Endothelial cell of umbilical vein (primary cell): ENCODE results near the gene ACSF3. TPM values are rescaled to one million over a fixed set of nuclear protein-coding genes. Genes with fewer than 3 reads are reported as not detected.

Source experiments
- BruUV-seq: library from RNA; stranded (reverse); fragments of 400-500 nt; replicated peaks from 2 replicates; lab custom pipeline; 2021; lab: Mats Ljungman, UMichigan
- CTCF ChIA-PET: fragments of 300-600, 350-600 bp; sonication (Branson Sonifier 250); formaldehyde crosslinking; loops from one replicate; lab custom pipeline; 2021; ENCODE audit warnings: antibody characterized with exemption, inconsistent platforms; lab: Charles Lee
- POLR2A ChIA-PET: fragments of 300-600, 350-600 bp; sonication (Branson Sonifier 250); formaldehyde crosslinking; loops from one replicate; lab custom pipeline; 2021; ENCODE audit warnings: antibody characterized with exemption, inconsistent platforms; lab: Charles Lee
- DNase-seq: peaks from one replicate; pipeline ENCODE4 v3.0.0-alpha.2; 2011; ENCODE audit warnings: low read depth, low spot score
- FAIRE-seq: peaks from 2 replicates; lab custom pipeline; 2011; peaks lifted over from hg19 to GRCh38; lab: Jason Lieb, UNC
- H2AFZ ChIP-seq: 2 replicates; pipeline ENCODE4 v1.6.0; 2012; ENCODE audit warnings: low read depth, low read length, control low read depth, inconsistent platforms
- H3K27ac ChIP-seq: 2 replicates; pipeline ENCODE4 v1.5.1; 2011; ENCODE audit warnings: low read depth, mild to moderate bottlenecking, control low read depth, low read length, moderate library complexity; ENCODE audit not compliant: insufficient read depth
- H3K27me3 ChIP-seq, 2 experiments: 2 replicates each; pipeline versions ENCODE4 v1.6.0 to v1.6.1; 2011; ENCODE audit warnings: low read length in 2 of 2, mixed read lengths in 1 of 2; ENCODE audit not compliant: control insufficient read depth in 2 of 2, insufficient read depth in 2 of 2
- H3K36me3 ChIP-seq, 2 experiments: 2 replicates in 1 of 2; 3 replicates in 1 of 2; pipeline ENCODE4 v1.5.1; 2011; ENCODE audit warnings: low read length in 2 of 2, mild to moderate bottlenecking in 1 of 2, moderate library complexity in 1 of 2; ENCODE audit not compliant: control insufficient read depth in 2 of 2, insufficient read depth in 2 of 2; ENCODE audit errors: extremely low read depth in 1 of 2
- H3K4me1 ChIP-seq: 3 replicates; pipeline ENCODE4 v1.5.1; 2011; ENCODE audit warnings: mild to moderate bottlenecking, low read length; ENCODE audit not compliant: control insufficient read depth, insufficient read depth; ENCODE audit errors: extremely low read depth
- H3K4me2 ChIP-seq: 2 replicates; pipeline ENCODE4 v1.6.1; 2011; ENCODE audit warnings: low read length, control low read depth, mixed read lengths; ENCODE audit not compliant: insufficient read depth
- H3K4me3 ChIP-seq, 3 experiments: fragments of 200-600 bp in 1 of 3; sonication (generic), shearing (Covaris generic) in 1 of 3; replicated peaks in 1 of 3; 2 replicates each; pipeline ENCODE4 v1.5.1; 2011 to 2016; ENCODE audit warnings: control low read depth in 3 of 3, low read length in 3 of 3, mild to moderate bottlenecking in 2 of 3, inconsistent platforms in 1 of 3, low read depth in 1 of 3, moderate library complexity in 1 of 3; ENCODE audit not compliant: insufficient read depth in 1 of 3
- H3K79me2 ChIP-seq: 2 replicates; pipeline ENCODE4 v1.6.0; 2012; ENCODE audit warnings: low read length, inconsistent platforms; ENCODE audit not compliant: control insufficient read depth, insufficient read depth
- H3K9ac ChIP-seq: replicated peaks from 2 replicates; pipeline ENCODE3; 2011; ENCODE audit warnings: low read length, control low read depth; ENCODE audit not compliant: insufficient read depth; ENCODE audit errors: extremely low read depth
- H3K9me1 ChIP-seq: replicated peaks from 3 replicates; pipeline ENCODE4 v1.6.0; 2011; ENCODE audit warnings: mild to moderate bottlenecking, low read length; ENCODE audit not compliant: control insufficient read depth, insufficient read depth; ENCODE audit errors: extremely low read depth
- H3K9me3 ChIP-seq: replicated peaks from 2 replicates; pipeline ENCODE4 v1.5.1; 2012; ENCODE audit warnings: low read length, inconsistent platforms; ENCODE audit not compliant: control insufficient read depth, insufficient read depth
- H4K20me1 ChIP-seq: replicated peaks from 2 replicates; pipeline ENCODE3; 2011; ENCODE audit warnings: mild to moderate bottlenecking, low read length; ENCODE audit not compliant: control insufficient read depth, insufficient read depth; ENCODE audit errors: extremely low read depth
- CTCF ChIP-seq, 2 donors: IDR thresholded peaks; 1 replicate in 1 of 2; 2 replicates in 1 of 2; pipeline ENCODE4 v1.5.1; 2011; ENCODE audit warnings: low read length in 2 of 2, mild to moderate bottlenecking in 2 of 2, moderate library complexity in 2 of 2, control low read depth in 1 of 2, inconsistent platforms in 1 of 2, low read depth in 1 of 2; ENCODE audit not compliant: insufficient read depth in 1 of 2; ENCODE audit errors: extremely low read depth in 1 of 2
- EZH2 ChIP-seq: IDR thresholded peaks from 2 replicates; pipeline ENCODE4 v1.6.1; 2012; ENCODE audit warnings: borderline replicate concordance, low read depth, mild to moderate bottlenecking, moderate library complexity, low read length, inconsistent platforms; ENCODE audit not compliant: severe bottlenecking
- FOS ChIP-seq: IDR thresholded peaks from 2 replicates; pipeline ENCODE4 v1.6.1; 2011; ENCODE audit warnings: mild to moderate bottlenecking, low read length, moderate library complexity, borderline replicate concordance; ENCODE audit not compliant: insufficient read depth
- GATA2 ChIP-seq: IDR thresholded peaks from 2 replicates; pipeline ENCODE4 v1.7.0; 2011; ENCODE audit warnings: low read depth, mild to moderate bottlenecking, moderate library complexity, mixed read lengths, low read length; ENCODE audit not compliant: insufficient read length, insufficient read depth
- JUN ChIP-seq: IDR thresholded peaks from 2 replicates; pipeline ENCODE4 v1.6.1; 2011; ENCODE audit warnings: borderline replicate concordance, low read depth; ENCODE audit not compliant: insufficient read length, insufficient read depth
- MAX ChIP-seq: IDR thresholded peaks from 2 replicates; pipeline ENCODE4 v1.6.1; 2011; ENCODE audit not compliant: insufficient read depth, insufficient read length
- MYC ChIP-seq: IDR thresholded peaks from one replicate; pipeline ENCODE4 v1.6.1; 2011; ENCODE audit warnings: mild to moderate bottlenecking, low read depth, low read length
- POLR2A ChIP-seq: IDR thresholded peaks from 2 replicates; pipeline ENCODE4 v1.6.1; 2012; ENCODE audit warnings: low read depth, mild to moderate bottlenecking, control low read depth, low read length
- POLR2AphosphoS5 ChIP-seq: IDR thresholded peaks from 2 replicates; pipeline ENCODE4 v1.6.1; 2012; ENCODE audit warnings: low read depth, mild to moderate bottlenecking, control low read depth, low read length, moderate library complexity; ENCODE audit not compliant: insufficient read depth
- dilution Hi-C: fragments of 300-500 bp; cut with MboI; formaldehyde crosslinking; loops from one replicate; pipeline ENCODE4 v1.15.0; 2019; ENCODE audit warnings: low sequenced_read_pairs; ENCODE audit not compliant: extremely low pct_ligation_motif_present
- intact Hi-C: fragments of 100-400 bp; cut with micrococcal nuclease; formaldehyde crosslinking; loops from one replicate; pipeline ENCODE4 v1.10.0; 2022
- polyA plus RNA-seq, 4 experiments: library from polyadenylated mRNA; depleted of rRNA in 3 of 4; stranded (reverse) in 3 of 4; unstranded in 1 of 4; fragments of >200 nt; gene quantifications; 2 replicates each; pipeline versions ENCODE4 v1.2.1 to v1.2.3, GENCODE V29; 2011 to 2012; ENCODE audit warnings: missing spikeins in 1 of 4
- total RNA-seq: library from RNA; stranded (reverse); gene quantifications from 2 replicates; pipeline ENCODE4 v1.2.3, GENCODE V29; 2021

ACSF3 gene
- total and polyA plus RNA-seq, 2 donors (not counting 3 experiments of a cell fraction or from before 2014, with no cell fraction given) = 18.6 to 33.2 TPM

- H3K9ac ChIP-seq = no peak overlapping the region
- ChIA-PET POLR2A (no interaction called here), CTCF (no interaction called here)
- no peaks in the 10 kb centered on the region for H4K20me1 ChIP-seq
- H3K36me3 ChIP-seq = no peaks in the 10 kb centered on the region
- H3K4me1 ChIP-seq = no peaks in the 10 kb centered on the region
- FAIRE-seq (no peak), DNase-seq (no peak)
- no peak for TF ChIP-seq EZH2
- TF ChIP-seq MAX = no peak
- TF ChIP-seq GATA2 = no peak
- TF ChIP-seq CTCF (IDR thresholded peaks at IDR 0.05; ENCODE audit: extremely low read depth in 1 of 2, insufficient read depth in 1 of 2, low read depth in 1 of 2, low read length in 2 of 2) = no peak
- TF ChIP-seq POLR2AphosphoS5 = no peak
- TF ChIP-seq POLR2A = no peak
- no peak for TF ChIP-seq JUN
- no peak for TF ChIP-seq FOS
- no peak for TF ChIP-seq MYC
- no peaks in the 10 kb centered on the region for H3K9me1 ChIP-seq
- no peak overlapping the region for H2AFZ ChIP-seq
- no TSS peak for BruUV-seq
- no peaks in the 10 kb centered on the region for H3K27me3 ChIP-seq
- no peaks in the 10 kb centered on the region for H3K79me2 ChIP-seq
- intact Hi-C loops = no loop called here
- no peak overlapping the region for H3K4me3 ChIP-seq
- H3K4me2 ChIP-seq = no peak overlapping the region
- dilution Hi-C loops = no loop called here
- H3K9me3 ChIP-seq = no peaks in the 10 kb centered on the region
- H3K27ac ChIP-seq = no peak overlapping the region
These were observed 16.6 kb upstream of the ACSF3 start for GRCh38 chr16:89077076-89077475.
